ENCODE data around the gene IL7R. TPM values are rescaled to one million over a fixed set of nuclear protein-coding genes. Genes with fewer than 3 reads are reported as not detected.

Gene IL7R
- total and polyA plus RNA-seq, 2 donors (not counting 3 experiments of a cell fraction or from before 2014, with no cell fraction given): 1.0 to 1.2 TPM

DNA sequence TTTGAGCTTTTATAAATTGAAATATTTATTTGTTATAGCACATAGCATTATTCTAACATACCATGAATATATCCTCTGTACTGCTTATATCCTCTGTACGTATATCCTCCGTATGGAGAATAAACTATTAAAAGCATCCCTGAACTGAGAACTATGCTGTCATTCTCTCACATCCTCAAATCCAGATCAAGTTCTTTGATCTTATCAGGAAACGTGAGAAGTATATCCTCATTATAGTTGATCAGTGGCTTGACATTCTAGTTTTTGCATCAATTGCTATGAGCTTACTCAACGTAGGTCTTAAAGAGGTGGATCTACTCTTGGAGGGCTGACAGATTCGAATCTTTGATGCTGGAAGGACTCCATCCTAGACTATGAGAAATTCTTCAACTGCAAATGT lies 37.4 kb downstream of the IL7R start:
- no peaks in the 10 kb centered on the region for H3K9me1 ChIP-seq (replicated peaks; ENCODE audit: control insufficient read depth, extremely low read depth, insufficient read depth, low read length)
- no peak overlapping the region for H3K4me3 ChIP-seq (replicated peaks in 1 of 3; ENCODE audit: insufficient read depth in 1 of 3, low read depth in 1 of 3, low read length in 3 of 3)
- no peak overlapping the region for H2AFZ ChIP-seq (ENCODE audit: low read depth, low read length)
- H3K36me3 ChIP-seq (ENCODE audit: control insufficient read depth in 2 of 2, extremely low read depth in 1 of 2, insufficient read depth in 2 of 2, low read length in 2 of 2): no peaks in the 10 kb centered on the region
- H3K9me3 ChIP-seq (replicated peaks; ENCODE audit: control insufficient read depth, insufficient read depth, low read length): no peaks in the 10 kb centered on the region
- no peaks in the 10 kb centered on the region for H4K20me1 ChIP-seq (replicated peaks; ENCODE audit: control insufficient read depth, extremely low read depth, insufficient read depth, low read length)
- FAIRE-seq: no peak
- no peaks in the 10 kb centered on the region for H3K27me3 ChIP-seq (ENCODE audit: control insufficient read depth in 2 of 2, insufficient read depth in 2 of 2, low read length in 2 of 2)
- BruUV-seq (replicated peaks): no TSS peak
- dilution Hi-C loops (cut with MboI; ENCODE audit: extremely low pct_ligation_motif_present, low sequenced_read_pairs): no loop called here
- POLR2A ChIA-PET: no interaction called here
- no peak for DNase-seq (ENCODE audit: low read depth, low spot score)
- no peak overlapping the region for H3K4me2 ChIP-seq (ENCODE audit: insufficient read depth, low read length)
- H3K9ac ChIP-seq (replicated peaks; ENCODE audit: extremely low read depth, insufficient read depth, low read length): no peak overlapping the region
- H3K27ac ChIP-seq (ENCODE audit: insufficient read depth, low read depth, low read length): no peak overlapping the region
- intact Hi-C loops (cut with micrococcal nuclease): no loop called here
- no peaks in the 10 kb centered on the region for H3K4me1 ChIP-seq (ENCODE audit: control insufficient read depth, extremely low read depth, insufficient read depth, low read length)
- CTCF ChIA-PET: interaction anchor here (1.0 kb wide), 1 partner anchor 14 kb away, joined by 4 read pairs; no protein-coding TSS in a partner anchor
- no peaks in the 10 kb centered on the region for H3K79me2 ChIP-seq (ENCODE audit: control insufficient read depth, insufficient read depth, low read length)
- TF ChIP-seq EZH2 (IDR thresholded peaks at IDR 0.05; ENCODE audit: borderline replicate concordance, low read depth, low read length, severe bottlenecking): no peak
- no peak for TF ChIP-seq JUN (IDR thresholded peaks at IDR 0.05; ENCODE audit: borderline replicate concordance, insufficient read depth, insufficient read length, low read depth)
- no peak for TF ChIP-seq GATA2 (IDR thresholded peaks at IDR 0.05; ENCODE audit: insufficient read depth, insufficient read length, low read depth, low read length)
- no peak for TF ChIP-seq MAX (IDR thresholded peaks at IDR 0.05; ENCODE audit: insufficient read depth, insufficient read length)
- no peak for TF ChIP-seq POLR2AphosphoS5 (IDR thresholded peaks at IDR 0.05; ENCODE audit: insufficient read depth, low read depth, low read length)
- TF ChIP-seq, protein P1, sequence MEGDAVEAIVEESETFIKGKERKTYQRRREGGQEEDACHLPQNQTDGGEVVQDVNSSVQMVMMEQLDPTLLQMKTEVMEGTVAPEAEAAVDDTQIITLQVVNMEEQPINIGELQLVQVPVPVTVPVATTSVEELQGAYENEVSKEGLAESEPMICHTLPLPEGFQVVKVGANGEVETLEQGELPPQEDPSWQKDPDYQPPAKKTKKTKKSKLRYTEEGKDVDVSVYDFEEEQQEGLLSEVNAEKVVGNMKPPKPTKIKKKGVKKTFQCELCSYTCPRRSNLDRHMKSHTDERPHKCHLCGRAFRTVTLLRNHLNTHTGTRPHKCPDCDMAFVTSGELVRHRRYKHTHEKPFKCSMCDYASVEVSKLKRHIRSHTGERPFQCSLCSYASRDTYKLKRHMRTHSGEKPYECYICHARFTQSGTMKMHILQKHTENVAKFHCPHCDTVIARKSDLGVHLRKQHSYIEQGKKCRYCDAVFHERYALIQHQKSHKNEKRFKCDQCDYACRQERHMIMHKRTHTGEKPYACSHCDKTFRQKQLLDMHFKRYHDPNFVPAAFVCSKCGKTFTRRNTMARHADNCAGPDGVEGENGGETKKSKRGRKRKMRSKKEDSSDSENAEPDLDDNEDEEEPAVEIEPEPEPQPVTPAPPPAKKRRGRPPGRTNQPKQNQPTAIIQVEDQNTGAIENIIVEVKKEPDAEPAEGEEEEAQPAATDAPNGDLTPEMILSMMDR (IDR thresholded peaks at IDR 0.05; ENCODE audit: extremely low read depth in 1 of 2, insufficient read depth in 1 of 2, low read depth in 1 of 2, low read length in 2 of 2): no peak
- no peak for TF ChIP-seq POLR2A (IDR thresholded peaks at IDR 0.05; ENCODE audit: low read depth, low read length)
- TF ChIP-seq FOS (IDR thresholded peaks at IDR 0.05; ENCODE audit: borderline replicate concordance, insufficient read depth, low read length): no peak
- TF ChIP-seq MYC (IDR thresholded peaks at IDR 0.05; ENCODE audit: low read depth, low read length): no peak

Data from endothelial cell of umbilical vein (primary cell).